Ascending aorta (tissue), 2 donors: ENCODE data around the gene SRC. TPM values are rescaled to one million over a fixed set of nuclear protein-coding genes. Genes with fewer than 3 reads are reported as not detected.

Source experiments
- DNase-seq, 2 donors: peaks; one replicate each; pipeline ENCODE4 v3.0.0-alpha.2; 2019; ENCODE audit warnings: low spot score in 2 of 2
- H3K27ac ChIP-seq, 2 donors: fragments of 200-600 bp; sonication (generic); one replicate each; pipeline ENCODE4 v1.5.1; 2016 to 2017; ENCODE audit warnings: mild to moderate bottlenecking in 1 of 2
- H3K27me3 ChIP-seq: fragments of 200-600 bp; sonication (generic); one replicate; pipeline ENCODE4 v1.5.1; 2017
- H3K36me3 ChIP-seq, 2 donors: fragments of 200-600 bp; sonication (generic); one replicate each; pipeline ENCODE4 v1.5.1; 2016
- H3K4me1 ChIP-seq, 2 donors: fragments of 200-600 bp; sonication (generic); one replicate each; pipeline ENCODE4 v1.5.1; 2016 to 2017; ENCODE audit warnings: mild to moderate bottlenecking in 1 of 2
- H3K4me3 ChIP-seq, 2 donors: fragments of 200-600 bp; sonication (generic); one replicate each; pipeline ENCODE4 v1.5.1; 2016 to 2017; ENCODE audit warnings: mild to moderate bottlenecking in 1 of 2
- H3K9me3 ChIP-seq, 2 donors: fragments of 200-600 bp; sonication (generic); one replicate each; pipeline ENCODE4 v1.5.1; 2016
- intact Hi-C: fragments of 100-400 bp; cut with DNase I; formaldehyde crosslinking; loops from one replicate; pipeline ENCODE4 v1.15.1; 2023
- total RNA-seq: library from RNA; depleted of rRNA; stranded (reverse); fragments of >200 nt; gene quantifications from one replicate; pipeline ENCODE4 v1.1.0, GENCODE V29; 2016
- TF ChIP-seq, protein P1 (sequence below), 3 experiments: fragments of 200-600 bp in 2 of 3; fragments of 450-650 bp in 1 of 3; sonication (generic) in 2 of 3; IDR thresholded peaks; one replicate each; pipeline ENCODE4 v1.5.1; 2016 to 2019; ENCODE audit warnings: antibody characterized with exemption in 3 of 3, mild to moderate bottlenecking in 1 of 3, moderate library complexity in 1 of 3

The SRC gene
- total RNA-seq, 1 donor from 2014 or later = 67.4 TPM

GRCh38 chr20:37361336-37361735, 15.4 kb downstream of the SRC start:
- Histone ChIP-seq H3K9me3 (no peaks in the 10 kb centered on the region), H3K36me3 (peaks cover 7 to 14% of the 10 kb centered on the region in 2 donors), H3K27me3 (no peaks in the 10 kb centered on the region), H3K4me1 (peaks cover 9 to 29% of the 10 kb centered on the region in 2 donors), H3K27ac (no peak overlapping the region), H3K4me3 (no peak overlapping the region)
- TF ChIP-seq, protein P1, sequence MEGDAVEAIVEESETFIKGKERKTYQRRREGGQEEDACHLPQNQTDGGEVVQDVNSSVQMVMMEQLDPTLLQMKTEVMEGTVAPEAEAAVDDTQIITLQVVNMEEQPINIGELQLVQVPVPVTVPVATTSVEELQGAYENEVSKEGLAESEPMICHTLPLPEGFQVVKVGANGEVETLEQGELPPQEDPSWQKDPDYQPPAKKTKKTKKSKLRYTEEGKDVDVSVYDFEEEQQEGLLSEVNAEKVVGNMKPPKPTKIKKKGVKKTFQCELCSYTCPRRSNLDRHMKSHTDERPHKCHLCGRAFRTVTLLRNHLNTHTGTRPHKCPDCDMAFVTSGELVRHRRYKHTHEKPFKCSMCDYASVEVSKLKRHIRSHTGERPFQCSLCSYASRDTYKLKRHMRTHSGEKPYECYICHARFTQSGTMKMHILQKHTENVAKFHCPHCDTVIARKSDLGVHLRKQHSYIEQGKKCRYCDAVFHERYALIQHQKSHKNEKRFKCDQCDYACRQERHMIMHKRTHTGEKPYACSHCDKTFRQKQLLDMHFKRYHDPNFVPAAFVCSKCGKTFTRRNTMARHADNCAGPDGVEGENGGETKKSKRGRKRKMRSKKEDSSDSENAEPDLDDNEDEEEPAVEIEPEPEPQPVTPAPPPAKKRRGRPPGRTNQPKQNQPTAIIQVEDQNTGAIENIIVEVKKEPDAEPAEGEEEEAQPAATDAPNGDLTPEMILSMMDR (IDR thresholded peaks at IDR 0.05) = no peak
- peak in 1 of 2 donors; percentile 58 for DNase-seq
- intact Hi-C loops = no loop called here

GRCh38 chr20:37362231-37362792, 16.4 kb downstream of the SRC start:
- Histone ChIP-seq H3K4me1 (peaks cover 5 to 21% of the 10 kb centered on the region in 2 donors), H3K4me3 (no peak overlapping the region), H3K9me3 (no peaks in the 10 kb centered on the region), H3K27ac (no peak overlapping the region), H3K36me3 (peaks cover 7 to 20% of the 10 kb centered on the region in 2 donors), H3K27me3 (no peaks in the 10 kb centered on the region)
- TF ChIP-seq, protein P1 (IDR thresholded peaks at IDR 0.05) = no peak
- intact Hi-C loops = no loop called here
- peak in 1 of 2 donors; percentile 41 for DNase-seq

- no peak for DNase-seq
- Histone ChIP-seq H3K27ac (no peak overlapping the region), H3K27me3 (no peaks in the 10 kb centered on the region), H3K4me3 (no peak overlapping the region), H3K9me3 (no peaks in the 10 kb centered on the region), H3K4me1 (peaks cover 4 to 17% of the 10 kb centered on the region in 2 donors), H3K36me3 (peaks cover 7 to 25% of the 10 kb centered on the region in 2 donors)
- TF ChIP-seq, protein P1 (IDR thresholded peaks at IDR 0.05) = no peak
- intact Hi-C loops = no loop called here
Observed at GRCh38 chr20:37362821-37363220, 16.9 kb downstream of the SRC start.

DNA sequence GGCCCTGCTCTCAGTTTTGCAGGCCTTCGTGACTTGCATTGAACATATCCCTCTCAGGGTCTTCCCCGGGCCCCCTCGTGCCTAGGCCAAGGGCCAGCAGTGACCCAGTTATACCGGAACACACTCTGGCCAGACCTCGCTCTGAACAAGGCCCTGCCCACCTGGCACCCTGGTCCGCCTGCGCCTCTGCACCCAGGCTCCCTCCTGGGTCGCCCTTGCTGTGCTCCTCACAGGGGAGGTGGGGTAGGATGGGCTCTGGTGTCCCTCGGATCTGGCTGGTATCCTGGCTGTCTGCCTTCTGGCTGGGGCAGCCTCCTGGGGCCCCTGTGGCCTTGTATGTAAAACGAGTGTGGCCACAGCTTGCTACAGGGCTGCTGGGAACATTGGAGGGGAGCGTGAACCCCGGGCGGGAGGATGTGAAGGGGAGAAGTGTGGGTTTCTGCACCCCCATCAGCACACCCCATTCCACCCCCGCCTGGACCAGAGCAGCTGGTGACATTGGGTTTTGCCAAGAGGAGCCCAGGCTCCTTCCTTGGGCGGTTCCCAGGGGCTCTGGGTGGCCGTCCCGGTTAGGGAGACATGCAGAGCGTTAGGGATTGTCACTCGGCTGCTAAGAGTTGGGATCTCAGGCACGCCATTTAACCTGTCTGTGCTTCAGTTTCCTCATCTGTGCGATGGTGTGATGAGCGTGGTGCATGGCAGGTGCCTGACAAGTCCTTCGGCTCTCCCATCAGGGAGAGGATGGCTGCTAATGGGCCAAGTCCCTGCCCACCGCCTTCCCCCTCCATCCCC, 17.5 kb downstream of the SRC start:
- H3K4me3 ChIP-seq = no peak overlapping the region
- no peaks in the 10 kb centered on the region for H3K27me3 ChIP-seq
- intact Hi-C loops = no loop called here
- H3K9me3 ChIP-seq = no peaks in the 10 kb centered on the region
- H3K36me3 ChIP-seq = peaks cover 7 to 28% of the 10 kb centered on the region in 2 donors
- peak in 1 of 2 donors; percentile 58 for DNase-seq
- H3K27ac ChIP-seq = peak overlapping the region in 1 of 2 donors; percentile 29
- TF ChIP-seq, protein P1 (IDR thresholded peaks at IDR 0.05) = no peak
- H3K4me1 ChIP-seq = peaks cover under 1 to 12% of the 10 kb centered on the region in 2 donors

- H3K27me3 ChIP-seq = no peaks in the 10 kb centered on the region
- H3K4me1 ChIP-seq = peaks cover 0 to 5% of the 10 kb centered on the region in 2 donors
- intact Hi-C loops = no loop called here
- H3K9me3 ChIP-seq = no peaks in the 10 kb centered on the region
- TF ChIP-seq, protein P1 (IDR thresholded peaks at IDR 0.05) = no peak
- H3K27ac ChIP-seq = peak overlapping the region in 1 of 2 donors; percentile 12
- H3K36me3 ChIP-seq = peaks cover 7 to 28% of the 10 kb centered on the region in 2 donors
- peak in 1 of 2 donors; percentile 63 for DNase-seq
- no peak overlapping the region for H3K4me3 ChIP-seq
Observed at GRCh38 chr20:37364013-37364926, 18.3 kb downstream of the SRC start.
